ENCODE measurements around the gene WBP2.

DNA sequence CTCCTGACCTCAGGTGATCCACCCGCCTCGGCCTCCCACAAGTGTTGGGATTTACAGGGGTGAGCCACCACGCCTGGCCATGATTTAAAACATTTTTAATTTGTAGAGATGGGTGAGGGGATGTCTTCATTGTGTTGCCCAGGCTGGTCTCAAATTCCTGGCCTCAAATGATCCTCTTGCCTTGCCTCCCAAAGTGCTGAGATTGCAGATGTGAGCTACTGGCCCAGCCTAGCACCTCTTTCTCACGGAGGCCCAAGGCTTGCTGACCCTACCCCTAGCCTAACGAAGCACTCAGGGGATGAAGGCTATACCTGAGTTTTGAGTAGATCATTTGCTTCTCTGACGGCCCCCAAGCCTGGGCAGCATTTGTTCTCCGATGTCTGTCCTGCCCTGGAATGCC lies 44.0 kb downstream of the WBP2 start:
- TF ChIP-seq, protein P1, sequence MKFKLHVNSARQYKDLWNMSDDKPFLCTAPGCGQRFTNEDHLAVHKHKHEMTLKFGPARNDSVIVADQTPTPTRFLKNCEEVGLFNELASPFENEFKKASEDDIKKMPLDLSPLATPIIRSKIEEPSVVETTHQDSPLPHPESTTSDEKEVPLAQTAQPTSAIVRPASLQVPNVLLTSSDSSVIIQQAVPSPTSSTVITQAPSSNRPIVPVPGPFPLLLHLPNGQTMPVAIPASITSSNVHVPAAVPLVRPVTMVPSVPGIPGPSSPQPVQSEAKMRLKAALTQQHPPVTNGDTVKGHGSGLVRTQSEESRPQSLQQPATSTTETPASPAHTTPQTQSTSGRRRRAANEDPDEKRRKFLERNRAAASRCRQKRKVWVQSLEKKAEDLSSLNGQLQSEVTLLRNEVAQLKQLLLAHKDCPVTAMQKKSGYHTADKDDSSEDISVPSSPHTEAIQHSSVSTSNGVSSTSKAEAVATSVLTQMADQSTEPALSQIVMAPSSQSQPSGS (IDR thresholded peaks at IDR 0.05; ENCODE audit: low read length), result no peak
- TF ChIP-seq JUNB (IDR thresholded peaks at IDR 0.05) (no peak), SMAD1 (IDR thresholded peaks at IDR 0.05; ENCODE audit: low read depth, partially characterized antibody) (no peak), CEBPB (IDR thresholded peaks at IDR 0.05; ENCODE audit: borderline replicate concordance in 1 of 2, low read depth in 2 of 2, low read length in 2 of 2) (no peak), SIN3A (IDR thresholded peaks at IDR 0.05; ENCODE audit: low read depth, low read length) (no peak), CHD1 (IDR thresholded peaks at IDR 0.05; ENCODE audit: low read depth, low read length) (no peak), POLR2A (IDR thresholded peaks at IDR 0.05; ENCODE audit: low read depth, low read length) (no peak), IRF4 (IDR thresholded peaks at IDR 0.05; ENCODE audit: low read depth, low read length) (no peak)
- TF ChIP-seq, protein P2, sequence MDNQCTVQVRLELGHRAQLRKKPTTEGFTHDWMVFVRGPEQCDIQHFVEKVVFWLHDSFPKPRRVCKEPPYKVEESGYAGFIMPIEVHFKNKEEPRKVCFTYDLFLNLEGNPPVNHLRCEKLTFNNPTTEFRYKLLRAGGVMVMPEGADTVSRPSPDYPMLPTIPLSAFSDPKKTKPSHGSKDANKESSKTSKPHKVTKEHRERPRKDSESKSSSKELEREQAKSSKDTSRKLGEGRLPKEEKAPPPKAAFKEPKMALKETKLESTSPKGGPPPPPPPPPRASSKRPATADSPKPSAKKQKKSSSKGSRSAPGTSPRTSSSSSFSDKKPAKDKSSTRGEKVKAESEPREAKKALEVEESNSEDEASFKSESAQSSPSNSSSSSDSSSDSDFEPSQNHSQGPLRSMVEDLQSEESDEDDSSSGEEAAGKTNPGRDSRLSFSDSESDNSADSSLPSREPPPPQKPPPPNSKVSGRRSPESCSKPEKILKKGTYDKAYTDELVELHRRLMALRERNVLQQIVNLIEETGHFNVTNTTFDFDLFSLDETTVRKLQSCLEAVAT (IDR thresholded peaks at IDR 0.05), result no peak
- TF ChIP-seq, protein P3, sequence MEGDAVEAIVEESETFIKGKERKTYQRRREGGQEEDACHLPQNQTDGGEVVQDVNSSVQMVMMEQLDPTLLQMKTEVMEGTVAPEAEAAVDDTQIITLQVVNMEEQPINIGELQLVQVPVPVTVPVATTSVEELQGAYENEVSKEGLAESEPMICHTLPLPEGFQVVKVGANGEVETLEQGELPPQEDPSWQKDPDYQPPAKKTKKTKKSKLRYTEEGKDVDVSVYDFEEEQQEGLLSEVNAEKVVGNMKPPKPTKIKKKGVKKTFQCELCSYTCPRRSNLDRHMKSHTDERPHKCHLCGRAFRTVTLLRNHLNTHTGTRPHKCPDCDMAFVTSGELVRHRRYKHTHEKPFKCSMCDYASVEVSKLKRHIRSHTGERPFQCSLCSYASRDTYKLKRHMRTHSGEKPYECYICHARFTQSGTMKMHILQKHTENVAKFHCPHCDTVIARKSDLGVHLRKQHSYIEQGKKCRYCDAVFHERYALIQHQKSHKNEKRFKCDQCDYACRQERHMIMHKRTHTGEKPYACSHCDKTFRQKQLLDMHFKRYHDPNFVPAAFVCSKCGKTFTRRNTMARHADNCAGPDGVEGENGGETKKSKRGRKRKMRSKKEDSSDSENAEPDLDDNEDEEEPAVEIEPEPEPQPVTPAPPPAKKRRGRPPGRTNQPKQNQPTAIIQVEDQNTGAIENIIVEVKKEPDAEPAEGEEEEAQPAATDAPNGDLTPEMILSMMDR (IDR thresholded peaks at IDR 0.05 in 2 of 3, conservative IDR thresholded peaks at IDR 0.05 in 1 of 3; ENCODE audit: control insufficient read depth in 2 of 3, extremely low read depth in 1 of 3, insufficient read depth in 1 of 3, low read depth in 3 of 3, low read length in 3 of 3), result no peak

Measured in GM12878 (cell line).